GM19239 (cell line): Measurements from ENCODE around the gene FBRSL1.

Source experiments
- DNase-seq: peaks from one replicate; pipeline ENCODE4 v3.0.0; 2011; ENCODE audit warnings: low spot score; ENCODE audit not compliant: insufficient read length
- FAIRE-seq: peaks from 2 replicates; lab custom pipeline; 2011; peaks lifted over from hg19 to GRCh38; lab: Jason Lieb, UNC

FBRSL1 gene

GRCh38 chr12:132534076-132534475 lies 44.1 kb downstream of the FBRSL1 start:
- DNase-seq: no peak
- FAIRE-seq: no peak

- FAIRE-seq (no peak), DNase-seq (no peak)
Measured at GRCh38 chr12:132535019-132535418, 45.1 kb downstream of the FBRSL1 start.

GRCh38 chr12:132536102-132536876 lies 46.3 kb downstream of the FBRSL1 start:
- FAIRE-seq: no peak
- DNase-seq: no peak

DNA sequence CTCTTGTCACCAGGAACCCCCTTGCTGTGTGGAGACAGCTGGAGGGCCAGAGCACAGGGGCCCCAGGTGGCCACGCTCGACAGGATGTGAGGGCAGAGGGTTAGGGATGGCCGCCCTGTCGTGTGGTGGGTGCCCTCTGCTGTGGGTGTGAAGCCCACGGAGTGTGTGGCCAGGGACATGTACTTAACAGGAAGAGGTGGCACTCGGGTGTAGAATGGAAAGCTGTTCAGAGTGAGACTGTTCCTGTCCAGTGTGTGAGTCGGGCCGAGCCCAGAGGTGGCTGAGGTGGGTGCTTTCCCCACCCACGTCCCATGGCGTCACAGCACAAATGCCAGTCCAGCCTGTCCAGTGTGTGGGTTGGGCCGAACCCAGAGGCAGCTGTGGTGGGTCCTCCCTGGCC lies 47.1 kb downstream of the FBRSL1 start:
- no peak for DNase-seq
- no peak for FAIRE-seq

GRCh38 chr12:132537836-132538662 lies 48.1 kb downstream of the FBRSL1 start:
- DNase-seq (no peak), FAIRE-seq (no peak)

- FAIRE-seq (no peak), DNase-seq (no peak)
Measured at GRCh38 chr12:132538663-132538990, 48.7 kb downstream of the FBRSL1 start.

DNA sequence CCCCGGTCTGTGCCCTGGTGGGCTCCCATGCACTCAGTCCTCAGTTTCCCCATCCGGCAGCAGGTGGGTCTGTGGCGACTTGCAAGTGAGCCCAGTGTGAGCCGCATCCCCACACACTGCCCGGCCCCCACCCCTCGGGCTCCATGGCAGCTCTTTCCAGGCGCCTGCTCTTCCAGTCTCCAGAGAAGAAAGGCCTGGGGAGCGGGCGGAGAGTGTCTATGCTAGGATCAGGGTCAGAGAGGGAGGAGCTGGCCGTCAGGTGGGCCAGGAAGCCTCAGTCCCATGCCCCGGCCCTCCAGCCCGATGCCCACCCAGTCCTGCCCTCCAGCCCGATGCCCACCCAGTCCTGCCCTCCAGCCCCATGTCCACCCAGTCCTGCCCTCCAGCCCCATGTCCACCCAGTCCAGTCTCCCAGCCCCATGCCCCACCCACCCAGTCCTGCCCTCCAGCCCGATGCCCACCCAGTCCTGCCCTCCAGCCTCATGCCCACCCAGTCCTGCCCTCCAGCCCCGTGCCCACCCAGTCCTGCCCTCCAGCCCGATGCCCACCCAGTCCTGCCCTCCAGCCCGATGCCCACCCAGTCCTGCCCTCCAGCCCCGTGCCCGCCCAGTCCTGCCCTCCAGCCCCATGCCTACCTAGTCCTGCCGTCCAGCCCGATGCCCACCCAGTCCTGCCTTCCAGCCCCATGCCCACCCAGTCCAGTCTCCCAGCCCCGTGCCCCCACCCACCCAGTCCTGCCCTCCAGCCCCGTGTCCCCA lies 49.2 kb downstream of the FBRSL1 start:
- FAIRE-seq (no peak), DNase-seq (no peak)

DNA sequence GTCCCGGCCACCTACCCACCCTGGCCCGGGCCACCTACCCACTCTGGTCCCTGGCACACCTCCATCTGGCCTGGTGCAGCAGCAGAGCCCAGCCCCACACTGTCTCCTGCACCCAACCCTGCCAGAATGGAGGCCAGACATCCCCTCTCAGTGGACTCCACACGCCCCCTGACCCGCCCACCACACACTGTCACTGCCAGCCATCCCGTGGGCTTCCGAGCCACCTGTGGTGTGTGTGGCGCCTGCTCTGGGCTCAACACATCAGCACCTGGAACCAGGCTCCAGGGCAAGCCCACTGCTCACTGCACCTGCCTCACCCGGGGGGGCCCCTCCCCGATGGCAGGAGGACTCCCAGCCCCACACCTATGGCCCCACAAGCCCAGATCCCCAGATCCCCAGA lies 50.5 kb downstream of the FBRSL1 start:
- DNase-seq (no peak), FAIRE-seq (no peak)

GRCh38 chr12:132541200-132541599 lies 51.2 kb downstream of the FBRSL1 start:
- DNase-seq (no peak), FAIRE-seq (no peak)

- FAIRE-seq (no peak), DNase-seq (no peak)
Measured at GRCh38 chr12:132541996-132542395, 52.0 kb downstream of the FBRSL1 start.

GRCh38 chr12:132542661-132543060 lies 52.7 kb downstream of the FBRSL1 start:
- FAIRE-seq (no peak), DNase-seq (no peak)

DNA sequence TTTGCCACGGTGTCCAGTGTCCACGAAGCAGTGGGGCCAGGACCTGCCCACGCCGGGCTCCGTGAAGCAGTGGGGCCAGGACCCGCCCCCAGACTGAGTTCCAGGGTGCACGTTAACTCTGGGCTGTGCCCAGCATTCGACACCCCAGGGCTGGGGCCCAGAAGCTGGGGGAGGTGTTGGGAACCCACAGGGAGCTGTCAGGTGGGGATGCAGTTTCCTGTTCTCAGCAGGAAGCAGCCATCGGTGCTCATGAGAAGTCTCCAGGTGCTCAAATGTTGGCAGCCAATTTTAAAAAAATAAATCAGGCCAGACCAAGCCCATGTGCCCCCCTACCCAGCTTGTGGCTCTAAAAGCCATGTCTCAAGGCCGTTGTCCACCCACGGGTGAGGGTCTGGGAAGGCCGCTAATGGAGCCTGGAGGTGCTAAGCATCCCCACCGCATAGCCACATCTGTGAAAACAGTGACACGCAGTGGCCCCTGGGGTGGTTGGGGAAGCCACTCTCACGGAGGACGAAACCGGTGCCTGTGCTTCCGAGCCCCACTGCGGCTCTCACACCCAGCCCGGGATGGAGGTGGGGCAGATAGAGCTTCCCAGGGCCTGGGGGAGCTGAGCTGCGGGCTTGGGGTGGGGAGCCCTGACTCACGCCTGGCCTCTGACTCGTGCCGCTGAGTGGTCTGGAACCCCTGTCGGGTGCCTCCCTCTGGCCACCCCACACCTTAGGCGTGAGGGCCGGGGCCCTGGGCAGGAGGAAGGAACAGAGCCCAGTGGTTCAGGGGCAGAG lies 53.5 kb downstream of the FBRSL1 start:
- no peak for DNase-seq
- no peak for FAIRE-seq

GRCh38 chr12:132544080-132544397 lies 54.1 kb downstream of the FBRSL1 start:
- no peak for DNase-seq
- FAIRE-seq: no peak

GRCh38 chr12:132544498-132544897 lies 54.5 kb downstream of the FBRSL1 start:
- FAIRE-seq: no peak
- DNase-seq: no peak

DNA sequence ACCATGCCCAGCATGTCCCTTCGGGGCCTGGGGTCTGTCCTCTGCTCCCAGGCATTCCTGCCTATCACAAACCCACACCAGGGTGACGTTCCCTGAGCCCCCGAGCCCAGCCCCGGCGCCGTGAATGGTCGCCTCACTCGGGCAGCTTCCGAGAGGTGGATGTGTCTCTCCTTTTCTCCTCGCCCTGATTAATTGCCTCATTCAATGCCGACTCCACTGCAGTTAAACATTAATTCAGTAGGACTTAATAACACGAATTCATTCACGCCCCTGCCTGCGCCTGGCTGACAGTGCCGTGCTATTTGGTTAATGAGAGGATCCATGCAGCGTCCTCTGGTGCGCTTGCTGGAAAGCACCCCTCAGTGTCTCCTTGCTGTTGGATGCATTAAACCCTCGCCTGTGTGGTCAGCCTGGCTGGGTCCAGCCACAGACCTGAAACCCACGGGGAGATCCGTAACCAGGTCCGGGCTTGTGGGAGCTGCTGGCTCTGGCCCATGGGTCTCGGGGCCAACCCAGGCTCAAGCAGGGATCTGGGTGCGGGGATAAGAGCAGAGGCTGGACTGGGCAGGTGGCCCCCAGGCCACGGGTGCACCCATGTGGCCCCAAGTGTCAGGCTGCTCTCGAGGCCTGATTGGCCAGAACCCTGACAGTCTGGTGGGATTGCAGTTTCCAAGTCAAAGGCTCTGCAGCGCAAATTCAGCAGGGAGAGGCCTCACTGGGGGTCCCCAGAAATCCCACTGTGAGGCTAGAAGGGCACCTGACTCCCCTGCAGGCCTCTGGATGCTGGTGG lies 55.4 kb downstream of the FBRSL1 start:
- DNase-seq: no peak
- FAIRE-seq: no peak

DNA sequence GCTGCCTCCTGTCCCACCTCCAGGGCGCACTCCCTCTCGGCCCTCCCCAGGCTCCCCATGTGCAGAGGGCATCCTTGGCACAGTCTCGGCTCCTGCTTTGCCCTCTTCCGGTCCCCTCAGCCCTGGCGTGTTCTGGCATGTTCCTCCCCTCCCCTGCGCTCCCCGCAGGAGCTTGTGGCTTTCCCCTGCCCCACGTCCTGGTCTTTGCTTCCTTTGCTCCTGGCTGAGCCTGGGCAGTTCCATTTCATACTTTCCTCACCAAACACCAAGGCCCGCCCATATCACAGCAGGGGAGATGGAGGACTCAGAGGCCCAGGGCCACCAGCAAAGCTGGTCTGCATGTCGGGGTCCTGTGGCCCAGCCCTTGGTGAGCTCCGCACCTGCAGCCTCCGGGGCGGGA lies 56.0 kb downstream of the FBRSL1 start:
- FAIRE-seq: no peak
- no peak for DNase-seq

DNA sequence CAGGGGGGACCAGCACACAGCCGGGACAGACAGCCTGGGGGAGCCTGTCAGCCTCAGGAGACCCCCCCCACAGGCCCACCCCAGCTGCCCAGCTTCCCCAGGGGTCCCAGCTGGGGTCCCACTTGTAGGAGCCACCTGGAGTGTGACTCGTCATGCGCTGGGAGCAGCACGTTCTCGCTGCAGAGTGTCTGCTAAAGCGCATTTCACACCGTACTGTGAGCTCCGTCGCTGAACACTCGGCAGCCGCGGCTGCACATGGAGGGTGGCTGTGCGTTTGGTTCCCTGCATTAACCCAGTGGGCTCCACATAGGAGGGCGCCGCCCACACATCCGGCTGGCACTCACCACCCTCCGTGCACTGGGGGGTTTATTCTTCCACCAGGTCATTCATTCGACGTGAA lies 56.7 kb downstream of the FBRSL1 start:
- no peak for DNase-seq
- FAIRE-seq: no peak

GRCh38 chr12:132547205-132547740 lies 57.3 kb downstream of the FBRSL1 start:
- FAIRE-seq: no peak
- no peak for DNase-seq

DNA sequence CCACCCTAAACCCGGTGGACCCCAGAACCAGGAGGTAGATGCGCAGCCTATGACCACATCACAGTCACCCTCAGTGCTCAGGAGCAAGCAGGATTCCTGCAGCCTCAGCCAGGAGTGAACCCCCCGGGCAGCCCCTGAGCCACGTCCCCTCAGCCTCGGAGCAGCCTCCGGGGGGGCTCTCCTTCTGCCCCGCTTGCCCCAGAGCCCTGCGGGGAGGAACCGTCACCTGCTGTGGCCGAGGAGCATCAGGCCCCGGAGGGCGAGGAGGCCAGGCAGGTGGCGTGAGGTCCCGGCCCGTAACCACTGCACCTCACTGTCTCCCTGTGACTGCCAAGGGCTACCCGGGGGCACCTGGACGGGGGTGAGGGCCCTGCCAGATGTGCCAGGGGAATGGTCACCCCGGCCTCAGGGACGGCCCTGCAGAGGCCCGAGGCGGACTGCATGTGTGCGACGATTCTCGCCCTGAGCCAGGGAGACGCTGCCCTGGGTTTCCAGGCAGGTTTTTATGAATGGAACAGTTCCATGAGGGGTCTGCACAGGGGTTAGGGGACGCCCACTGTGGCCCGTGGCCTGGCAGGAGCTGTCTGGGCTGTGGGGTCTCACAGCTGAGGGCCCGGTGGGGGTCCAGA lies 58.6 kb downstream of the FBRSL1 start:
- DNase-seq (no peak), FAIRE-seq (no peak)
